ENCODE measurements around the gene SPTBN5.

Gene SPTBN5

DNA sequence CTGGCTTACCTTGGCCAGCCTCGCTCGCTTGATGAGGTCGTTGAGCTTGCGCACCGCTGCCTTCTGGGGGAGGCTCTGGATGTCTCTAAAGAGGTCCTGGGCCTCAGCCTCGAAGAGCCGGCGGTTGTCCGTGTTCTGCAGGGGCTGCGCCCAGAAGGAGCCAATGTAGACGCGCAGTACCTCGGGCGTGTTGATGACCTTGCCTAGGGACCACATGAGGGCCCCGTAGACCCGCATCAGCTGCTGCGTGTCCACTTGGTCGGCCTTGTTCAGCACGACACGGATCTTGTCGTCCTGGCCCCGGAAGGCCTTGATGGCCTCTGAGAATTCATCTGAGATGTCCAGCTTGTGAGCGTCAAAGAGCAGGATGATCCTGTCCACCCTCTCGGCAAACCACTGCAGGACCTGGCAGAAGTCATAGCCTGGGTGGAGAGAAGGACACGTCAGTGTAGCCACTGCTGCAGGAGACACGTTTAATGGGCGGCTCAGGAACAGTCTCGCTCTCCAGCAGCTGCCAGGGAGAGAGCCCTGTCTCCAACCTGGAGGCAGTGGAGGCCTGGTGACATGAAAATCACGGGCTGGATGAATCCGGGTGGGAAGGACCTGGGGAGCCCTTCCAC is 25.5 kb upstream of the SPTBN5 start:
- Mint-ChIP-seq H3K4me3 (no peak overlapping the region), H3K27ac (peak overlapping the region; percentile 47), H3K9me3 (no peaks in the 10 kb centered on the region), H3K4me1 (peaks cover 64% of the 10 kb centered on the region), H3K27me3 (ENCODE audit: low read depth, poor library complexity) (peaks cover 3% of the 10 kb centered on the region), H3K36me3 (ENCODE audit: low read depth) (peaks cover 12% of the 10 kb centered on the region)
- TF ChIP-seq, protein P1, sequence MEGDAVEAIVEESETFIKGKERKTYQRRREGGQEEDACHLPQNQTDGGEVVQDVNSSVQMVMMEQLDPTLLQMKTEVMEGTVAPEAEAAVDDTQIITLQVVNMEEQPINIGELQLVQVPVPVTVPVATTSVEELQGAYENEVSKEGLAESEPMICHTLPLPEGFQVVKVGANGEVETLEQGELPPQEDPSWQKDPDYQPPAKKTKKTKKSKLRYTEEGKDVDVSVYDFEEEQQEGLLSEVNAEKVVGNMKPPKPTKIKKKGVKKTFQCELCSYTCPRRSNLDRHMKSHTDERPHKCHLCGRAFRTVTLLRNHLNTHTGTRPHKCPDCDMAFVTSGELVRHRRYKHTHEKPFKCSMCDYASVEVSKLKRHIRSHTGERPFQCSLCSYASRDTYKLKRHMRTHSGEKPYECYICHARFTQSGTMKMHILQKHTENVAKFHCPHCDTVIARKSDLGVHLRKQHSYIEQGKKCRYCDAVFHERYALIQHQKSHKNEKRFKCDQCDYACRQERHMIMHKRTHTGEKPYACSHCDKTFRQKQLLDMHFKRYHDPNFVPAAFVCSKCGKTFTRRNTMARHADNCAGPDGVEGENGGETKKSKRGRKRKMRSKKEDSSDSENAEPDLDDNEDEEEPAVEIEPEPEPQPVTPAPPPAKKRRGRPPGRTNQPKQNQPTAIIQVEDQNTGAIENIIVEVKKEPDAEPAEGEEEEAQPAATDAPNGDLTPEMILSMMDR (IDR thresholded peaks at IDR 0.05): no peak
- no peak for DNase-seq

DNA sequence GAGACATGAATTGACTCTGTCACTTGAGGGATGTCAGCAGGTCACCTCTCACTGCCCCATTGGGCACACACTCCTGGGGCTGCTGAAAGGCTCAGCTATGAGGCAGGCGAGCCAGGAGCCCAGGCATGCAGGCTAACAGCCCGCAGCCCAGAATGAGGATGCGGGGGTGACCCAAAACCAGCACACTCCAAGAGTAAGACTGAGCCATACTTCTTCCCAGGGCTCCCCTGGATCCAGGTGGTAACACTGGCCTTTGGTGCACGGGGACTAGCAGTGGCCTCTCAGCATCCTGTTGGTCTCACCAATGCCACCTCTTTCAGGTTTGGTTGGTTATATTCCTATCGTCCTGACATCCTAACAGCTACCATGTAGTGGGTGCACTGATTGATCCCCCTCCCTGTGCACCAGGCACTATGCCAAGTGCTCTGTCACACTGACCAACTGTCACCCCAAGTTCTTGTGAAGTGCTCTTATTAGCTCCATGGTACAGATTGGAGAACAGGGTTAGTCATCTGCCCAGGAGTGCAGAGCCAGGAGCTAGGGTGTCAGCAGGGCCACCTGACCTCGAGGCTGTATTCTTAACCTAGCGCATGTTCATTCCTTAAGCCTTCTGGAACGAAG is 24.8 kb upstream of the SPTBN5 start:
- H3K27ac Mint-ChIP-seq: no peak overlapping the region
- DNase-seq: no peak
- no peaks in the 10 kb centered on the region for H3K9me3 Mint-ChIP-seq
- H3K27me3 Mint-ChIP-seq (ENCODE audit: low read depth, poor library complexity): peaks cover 3% of the 10 kb centered on the region
- H3K4me3 Mint-ChIP-seq: no peak overlapping the region
- H3K36me3 Mint-ChIP-seq (ENCODE audit: low read depth): peaks cover 12% of the 10 kb centered on the region
- peaks cover 70% of the 10 kb centered on the region for H3K4me1 Mint-ChIP-seq
- TF ChIP-seq, protein P1 (IDR thresholded peaks at IDR 0.05): no peak

DNA sequence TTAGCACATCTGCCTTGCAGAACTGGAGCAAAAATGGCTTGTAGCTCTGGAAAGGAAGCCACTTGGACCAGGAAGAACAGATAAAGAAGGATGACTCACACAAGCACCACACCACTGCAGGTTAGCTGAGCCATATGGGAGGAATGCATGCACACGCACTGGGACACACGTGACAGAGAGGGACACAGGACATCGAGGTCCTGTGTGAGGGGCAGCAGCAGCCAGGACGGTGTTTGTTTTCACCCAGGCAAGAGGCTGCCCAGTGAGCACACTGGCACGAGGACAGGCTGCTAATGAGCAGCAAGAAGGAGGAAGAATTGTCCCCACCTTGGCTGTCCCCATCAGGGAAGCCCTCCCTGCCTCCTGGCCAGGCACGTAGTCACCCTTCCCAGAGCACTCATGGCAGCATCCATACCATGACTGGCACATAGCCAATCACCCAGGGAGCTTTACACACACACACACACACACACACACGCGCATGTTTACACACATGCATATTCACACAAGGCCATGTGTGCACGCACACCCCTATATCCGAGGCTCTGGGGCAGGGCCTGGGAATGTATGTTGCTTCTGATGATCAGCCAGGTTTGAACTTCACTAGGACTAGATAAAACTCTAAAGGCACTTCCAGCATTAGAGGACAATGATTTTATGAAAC is 24.0 kb upstream of the SPTBN5 start:
- Mint-ChIP-seq H3K27ac (no peak overlapping the region), H3K27me3 (ENCODE audit: low read depth, poor library complexity) (peaks cover 5% of the 10 kb centered on the region), H3K36me3 (ENCODE audit: low read depth) (peaks cover 12% of the 10 kb centered on the region), H3K4me3 (no peak overlapping the region), H3K9me3 (no peaks in the 10 kb centered on the region), H3K4me1 (peaks cover 67% of the 10 kb centered on the region)
- TF ChIP-seq, protein P1 (IDR thresholded peaks at IDR 0.05): no peak
- no peak for DNase-seq

DNA sequence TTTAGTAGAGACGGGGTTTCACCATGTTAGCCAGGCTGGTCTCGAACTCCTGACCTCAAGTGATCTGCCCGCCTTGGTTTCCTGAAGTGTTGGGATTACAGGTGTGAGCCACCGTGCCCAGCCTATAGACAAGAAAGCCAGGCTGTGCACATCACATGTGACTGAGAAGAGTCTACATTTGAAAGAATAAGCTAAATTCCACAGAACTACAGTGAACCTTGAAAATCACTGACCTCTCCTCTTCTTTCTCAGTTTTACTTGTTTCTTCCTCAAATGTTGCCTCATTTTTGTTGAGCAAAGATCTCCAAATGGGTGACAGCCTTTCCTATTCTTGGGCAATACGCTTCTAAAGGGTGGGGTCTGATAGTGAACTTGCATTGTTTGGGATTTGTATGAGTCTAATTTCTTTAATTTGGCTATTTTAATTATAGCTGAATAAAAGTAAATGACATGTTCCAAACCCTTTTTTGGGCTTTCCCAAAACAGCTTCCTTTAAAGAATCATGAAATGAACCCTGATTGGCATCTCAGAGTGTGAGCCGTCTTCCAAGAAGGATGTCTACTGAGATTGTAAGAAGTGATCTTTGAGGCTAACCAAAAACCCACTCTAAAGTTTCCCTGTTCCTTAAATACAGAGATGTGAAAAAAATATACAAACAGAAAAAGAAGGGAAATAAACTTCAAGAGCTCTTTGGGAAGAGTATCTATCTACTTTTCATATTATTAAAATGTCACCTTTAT is 21.6 kb upstream of the SPTBN5 start:
- H3K36me3 Mint-ChIP-seq (ENCODE audit: low read depth): peaks cover 12% of the 10 kb centered on the region
- H3K27me3 Mint-ChIP-seq (ENCODE audit: low read depth, poor library complexity): peaks cover 5% of the 10 kb centered on the region

DNA sequence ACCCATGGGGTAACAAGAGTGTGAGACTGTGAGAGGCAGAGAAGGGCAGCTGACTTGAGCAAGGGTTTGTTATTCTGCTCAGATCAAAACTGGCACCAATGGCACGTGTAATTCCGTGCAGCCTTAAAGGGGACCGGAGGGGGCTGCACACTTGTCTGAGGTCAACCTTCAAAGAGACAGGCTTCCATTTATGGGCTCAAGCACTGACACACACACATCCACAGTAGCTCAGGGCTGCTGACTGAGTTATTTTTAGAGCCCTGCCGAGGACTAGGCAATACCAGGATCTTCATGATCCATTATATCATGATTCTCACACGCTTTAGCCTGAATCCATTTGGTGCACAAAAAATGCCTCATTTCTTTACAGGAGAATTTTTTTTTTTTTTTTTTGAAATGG is 20.6 kb upstream of the SPTBN5 start:
- Mint-ChIP-seq H3K4me1 (peaks cover 44% of the 10 kb centered on the region), H3K9me3 (no peaks in the 10 kb centered on the region), H3K27me3 (ENCODE audit: low read depth, poor library complexity) (peaks cover 4% of the 10 kb centered on the region), H3K36me3 (ENCODE audit: low read depth) (peaks cover 12% of the 10 kb centered on the region), H3K27ac (no peak overlapping the region), H3K4me3 (no peak overlapping the region)
- no peak for DNase-seq
- TF ChIP-seq, protein P1 (IDR thresholded peaks at IDR 0.05): no peak

More for the DNA sequence above, 21.6 kb upstream of the SPTBN5 start:
- TF ChIP-seq, protein P1 (IDR thresholded peaks at IDR 0.05): no peak
- no peak overlapping the region for H3K4me3 Mint-ChIP-seq
- H3K4me1 Mint-ChIP-seq: peaks cover 55% of the 10 kb centered on the region
- H3K9me3 Mint-ChIP-seq: no peaks in the 10 kb centered on the region
- H3K27ac Mint-ChIP-seq: no peak overlapping the region
- no peak for DNase-seq
